Measurements from ENCODE around the gene FGD6.
"Not testable (repeated sequence)": the region's sequence is repeated elsewhere in the genome, so short reads cannot be mapped to it uniquely, and the experiment has no call there.

FGD6 gene

DNA sequence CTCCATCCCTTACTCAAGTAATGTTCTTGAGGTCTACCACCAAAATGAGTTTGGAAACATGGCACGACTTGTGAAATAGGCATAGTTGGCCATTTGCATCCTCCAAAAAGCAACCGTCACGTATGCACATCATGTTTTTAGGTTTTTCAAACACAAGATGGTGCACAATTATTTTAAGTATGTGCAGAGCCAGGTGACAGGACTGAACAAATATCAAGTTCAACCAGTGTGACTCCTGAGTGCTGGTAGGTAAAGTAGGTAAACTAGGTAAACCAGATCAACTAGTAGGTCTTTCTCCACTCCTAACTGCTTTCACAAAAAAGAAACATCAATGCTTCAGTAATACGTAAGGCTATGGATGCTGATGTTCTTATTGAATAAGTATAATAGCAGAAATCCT, 39.1 kb downstream of the FGD6 start:
- no peak for DNase-seq (ENCODE audit: low read depth in 2 of 2)

DNA sequence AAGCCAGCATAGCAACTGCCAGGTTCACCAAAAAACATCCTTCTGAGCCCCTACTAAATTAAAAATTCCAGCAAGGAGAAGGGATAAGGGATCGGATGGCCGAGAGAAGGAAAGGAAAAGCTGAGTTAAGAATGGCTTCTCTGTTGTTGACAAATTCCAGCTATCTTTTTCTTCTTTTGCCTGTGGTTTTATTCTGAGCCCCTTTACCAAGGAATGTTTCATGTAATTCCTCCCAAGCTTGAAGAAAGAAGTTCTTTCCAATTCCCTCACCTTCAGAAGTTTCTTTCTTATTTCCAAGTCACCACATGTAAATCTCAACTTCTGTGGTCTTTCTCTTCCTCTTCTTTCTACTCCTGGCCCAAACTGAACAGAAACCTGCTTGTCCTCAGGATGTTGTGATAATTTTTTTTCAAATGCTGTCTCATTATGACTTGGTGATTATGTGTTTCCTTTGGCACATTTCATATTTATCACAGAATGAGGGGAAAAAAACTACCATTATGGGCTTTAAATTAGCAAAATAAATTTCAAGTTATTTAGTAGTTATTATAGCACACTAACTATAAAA, 40.0 kb downstream of the FGD6 start:
- no peak for DNase-seq (ENCODE audit: low read depth in 2 of 2)

DNA sequence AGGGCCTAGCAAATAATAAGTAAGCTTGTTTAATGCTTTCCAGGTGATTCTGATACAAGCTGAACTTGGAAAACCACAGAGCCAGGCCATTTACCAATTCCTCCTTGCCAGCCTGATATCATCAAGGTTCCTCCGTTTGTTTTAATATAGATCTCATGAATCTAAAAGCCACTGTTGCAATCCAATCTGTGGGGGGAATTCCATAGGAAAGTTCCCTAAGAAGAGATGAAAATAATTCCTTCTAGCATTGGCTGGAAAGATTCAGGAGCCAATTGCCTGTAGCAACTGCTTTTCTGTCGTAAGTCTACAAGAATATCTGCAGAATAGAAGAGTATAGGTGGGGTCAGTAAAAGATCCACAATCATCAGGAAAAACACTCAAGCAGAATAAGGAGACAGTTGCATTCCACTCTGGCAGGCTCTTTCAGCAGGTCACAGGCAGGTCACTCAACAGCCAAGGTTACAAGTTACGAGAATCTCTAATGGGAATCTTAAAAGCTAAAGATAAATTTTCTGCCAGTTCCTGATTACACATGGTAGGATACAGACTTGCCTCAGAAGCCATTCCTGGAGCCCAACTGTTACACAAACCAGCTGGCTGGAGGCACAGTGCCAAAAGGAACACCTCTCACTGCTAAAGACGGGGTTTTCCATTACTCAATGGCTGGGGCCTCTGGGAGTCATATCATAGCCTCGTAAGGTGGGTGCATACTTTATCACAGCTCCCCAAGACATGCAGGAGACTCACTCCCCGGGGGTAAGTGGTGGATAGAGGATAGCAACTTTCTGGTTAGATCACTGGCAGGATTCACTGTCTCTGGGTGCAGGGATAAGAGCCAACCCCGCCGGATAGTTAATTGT, 43.6 kb downstream of the FGD6 start:
- DNase-seq (ENCODE audit: low read depth in 2 of 2), result no peak

- DNase-seq (ENCODE audit: low read depth in 2 of 2), result no peak
Observed at GRCh38 chr12:95169368-95169767, 47.9 kb downstream of the FGD6 start.

DNA sequence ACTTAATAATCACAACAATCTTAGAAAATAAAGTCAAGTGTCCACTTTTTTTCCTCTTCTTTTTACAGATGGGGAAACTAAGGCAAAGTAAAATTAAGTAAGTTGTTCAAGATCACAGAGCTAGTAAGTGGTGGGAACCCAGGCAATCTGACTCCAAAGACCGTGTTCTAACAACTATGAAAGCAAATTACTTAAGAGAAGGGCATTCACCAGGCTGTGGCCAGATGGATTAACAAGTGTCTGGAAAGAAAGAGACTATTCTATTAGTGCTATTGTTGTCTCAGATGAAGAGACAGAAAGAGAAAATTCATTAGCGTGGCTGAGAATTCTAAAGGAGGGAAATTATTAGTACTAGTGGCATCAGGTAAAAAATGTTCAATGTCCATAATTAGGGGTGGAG, 48.5 kb downstream of the FGD6 start:
- DNase-seq (ENCODE audit: low read depth in 2 of 2), result no peak

DNA sequence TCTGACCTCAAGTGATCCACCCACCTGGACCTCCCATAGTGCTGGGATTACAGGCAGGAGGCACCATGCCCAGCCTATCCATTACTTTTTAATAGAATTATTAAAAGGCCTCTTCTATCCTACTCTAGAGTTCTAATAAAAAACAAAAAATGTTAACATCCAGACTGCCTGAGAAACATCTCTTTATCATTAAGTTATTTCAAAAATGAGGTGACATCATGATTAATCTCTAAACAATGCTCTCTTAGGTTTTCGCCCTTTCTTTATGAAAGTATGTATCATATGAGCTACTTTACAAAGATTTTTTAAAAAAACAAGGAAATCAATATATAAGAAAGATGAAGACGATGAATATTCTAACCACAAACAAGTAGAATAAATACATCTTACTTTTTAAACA, 52.6 kb downstream of the FGD6 start:
- DNase-seq (ENCODE audit: low read depth in 2 of 2), result no peak

- DNase-seq (ENCODE audit: low read depth in 2 of 2), result no peak
Observed at GRCh38 chr12:95158919-95159318, 58.3 kb downstream of the FGD6 start.

- no peak for DNase-seq (ENCODE audit: low read depth in 2 of 2)
Observed at GRCh38 chr12:95151821-95152220, 65.4 kb downstream of the FGD6 start.

GRCh38 chr12:95151406-95151805, 65.9 kb downstream of the FGD6 start:
- DNase-seq (ENCODE audit: low read depth in 2 of 2), result no peak

GRCh38 chr12:95150501-95150900, 66.8 kb downstream of the FGD6 start:
- DNase-seq (ENCODE audit: low read depth in 2 of 2), result no peak

DNA sequence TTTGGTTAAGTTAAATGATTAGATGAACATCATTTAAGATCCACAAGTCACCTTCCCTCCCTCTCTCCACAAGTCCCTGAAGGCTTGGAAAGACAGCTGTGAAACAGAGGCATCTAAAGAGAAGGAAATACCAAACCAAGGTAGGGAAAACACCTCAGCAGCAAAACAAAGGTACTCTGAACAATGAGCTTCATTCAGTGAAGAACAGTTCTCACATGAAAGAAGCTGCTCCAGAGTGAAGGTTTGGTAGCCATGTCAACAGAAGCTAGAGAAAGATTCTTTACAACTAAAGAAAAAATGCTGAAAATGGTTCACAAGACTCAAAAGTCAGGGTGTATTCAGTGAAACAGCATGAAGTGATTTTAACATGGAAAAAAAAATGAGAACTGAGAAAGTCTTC, 69.4 kb downstream of the FGD6 start:
- no peak for DNase-seq (ENCODE audit: low read depth in 2 of 2)

GRCh38 chr12:95146769-95147168, 70.5 kb downstream of the FGD6 start:
- DNase-seq (ENCODE audit: low read depth in 2 of 2), result no peak

DNA sequence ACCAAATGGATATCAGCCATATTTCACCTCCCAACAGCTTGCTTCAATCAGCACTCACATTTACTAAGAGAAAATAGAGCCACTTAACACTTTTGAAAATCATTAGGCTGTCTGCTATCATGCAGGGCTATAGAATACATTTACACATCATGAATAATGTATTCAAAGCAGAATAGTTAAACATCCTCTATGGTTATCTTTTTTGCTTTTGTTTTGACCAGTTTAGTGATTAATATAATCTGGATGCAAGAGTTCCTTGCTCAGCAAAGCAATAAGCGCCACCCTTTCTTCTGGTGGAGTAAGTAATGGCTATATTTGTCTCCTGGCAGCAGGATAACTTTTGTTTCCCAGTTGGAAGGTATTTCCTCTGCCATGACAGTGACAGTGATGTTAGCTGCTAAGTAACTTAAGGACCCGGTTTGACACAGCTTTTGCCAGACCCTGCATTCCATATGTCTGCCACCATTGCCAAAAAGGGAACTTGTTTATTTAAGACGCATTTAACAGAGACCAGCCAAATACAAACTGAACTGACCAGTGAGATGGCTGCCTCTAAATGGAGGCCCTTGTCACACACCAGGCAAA, 73.6 kb downstream of the FGD6 start:
- no peak for DNase-seq (ENCODE audit: low read depth in 2 of 2)

GRCh38 chr12:95142431-95143151, 74.7 kb downstream of the FGD6 start:
- DNase-seq (ENCODE audit: low read depth in 2 of 2), result no peak

DNA sequence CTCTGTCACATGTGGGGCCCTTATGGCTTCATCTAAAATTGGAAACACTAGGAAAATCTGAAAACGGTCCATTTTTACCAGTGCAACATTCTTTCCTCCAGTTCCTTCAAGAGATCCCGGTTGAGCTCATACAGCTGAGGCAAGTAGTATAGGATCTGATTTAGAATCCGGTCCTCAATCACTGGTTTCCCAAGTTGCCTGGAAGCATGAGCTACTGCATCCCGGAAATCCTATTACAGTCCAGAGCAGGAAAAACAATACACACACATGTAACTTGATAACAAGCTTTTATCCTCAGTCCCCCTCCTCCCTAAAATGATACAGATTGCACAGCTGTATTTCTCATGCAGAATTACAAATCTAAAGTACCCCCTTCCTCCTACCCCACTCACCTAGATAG, 76.0 kb downstream of the FGD6 start:
- DNase-seq (ENCODE audit: low read depth in 2 of 2), result no peak

DNA sequence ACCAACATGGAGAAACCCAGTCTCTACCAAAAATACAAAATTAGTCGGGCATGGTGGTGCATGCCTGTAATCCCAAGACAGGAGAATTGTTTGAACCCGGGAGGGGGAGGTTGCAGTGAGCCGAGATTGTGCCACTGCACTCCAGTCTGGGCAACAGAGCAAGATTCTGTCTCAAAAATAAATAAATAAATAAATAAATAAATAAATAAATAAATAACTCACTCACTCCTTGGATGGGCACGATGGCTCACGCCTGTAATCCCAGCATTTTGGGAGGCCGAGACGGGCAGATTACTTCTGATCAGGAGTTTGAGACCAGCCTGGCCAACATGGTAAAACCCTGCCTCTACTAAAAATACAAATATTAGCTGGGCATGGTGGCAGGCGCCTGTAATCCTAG, 79.2 kb downstream of the FGD6 start:
- DNase-seq (ENCODE audit: low read depth in 2 of 2), result not testable (repeated sequence)

- no peak for DNase-seq (ENCODE audit: low read depth in 2 of 2)
Observed at GRCh38 chr12:95136598-95136997, 80.7 kb downstream of the FGD6 start.

GRCh38 chr12:95134085-95134484, 83.2 kb downstream of the FGD6 start:
- no peak for DNase-seq (ENCODE audit: low read depth in 2 of 2)

- no peak for DNase-seq (ENCODE audit: low read depth in 2 of 2)
Observed at GRCh38 chr12:95131589-95132340, 85.5 kb downstream of the FGD6 start.

GRCh38 chr12:95130096-95130495, 87.2 kb downstream of the FGD6 start:
- DNase-seq (ENCODE audit: low read depth in 2 of 2), result no peak

GRCh38 chr12:95129115-95129514, 88.2 kb downstream of the FGD6 start:
- DNase-seq (ENCODE audit: low read depth in 2 of 2), result no peak

DNA sequence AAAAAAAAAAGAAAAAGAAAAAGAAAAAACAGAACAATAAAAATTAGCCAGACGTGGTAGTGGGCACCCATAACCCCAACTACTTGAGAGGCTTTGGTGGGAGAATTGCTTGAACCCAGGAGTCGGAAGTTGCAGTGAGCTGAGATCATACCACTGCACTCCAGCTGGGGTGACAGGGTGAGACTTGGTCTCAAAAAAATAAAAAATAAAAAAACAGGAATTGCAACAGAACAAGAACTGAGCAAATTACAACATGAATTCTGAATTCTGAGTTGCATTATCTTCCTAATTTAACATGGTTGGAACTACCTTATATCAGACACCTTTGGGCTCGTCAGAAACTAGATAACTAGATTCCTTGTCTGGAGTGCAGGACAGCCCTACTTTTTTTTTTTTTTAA, 90.5 kb downstream of the FGD6 start:
- DNase-seq (ENCODE audit: low read depth in 2 of 2), result no peak

Measured in stimulated activated CD8-positive, alpha-beta memory T cell treated with anti-CD3 and anti-CD28 coated beads, Interleukin-7, amount 100 ng/mL, for 1 hour (primary cell).